ENCODE measurements around the gene ZBED1. TPM values are rescaled to one million over a fixed set of nuclear protein-coding genes. Genes with fewer than 3 reads are reported as not detected.

ZBED1 gene
- total and polyA plus RNA-seq, 2 donors (not counting 1 experiment from before 2014, with no cell fraction given) = 14.5 to 24.8 TPM

DNA sequence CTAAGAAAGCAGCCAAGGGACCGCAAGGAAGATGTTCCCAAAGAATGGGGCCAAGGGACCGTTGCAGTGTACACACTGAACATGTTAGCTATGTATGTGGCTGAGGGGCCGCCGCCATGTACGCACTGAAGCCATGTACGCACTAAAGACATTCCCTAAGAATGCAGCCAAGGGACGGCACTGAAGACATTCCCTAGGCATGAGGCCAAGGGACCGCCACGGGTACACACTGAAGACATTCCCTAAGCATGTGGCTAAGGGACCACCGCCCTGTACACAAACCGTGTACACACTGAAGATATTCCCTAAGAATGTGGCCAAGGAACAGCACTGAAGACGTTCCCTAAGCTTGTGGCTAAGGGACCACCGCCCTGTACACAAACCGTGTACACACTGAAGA lies 54.0 kb downstream of the ZBED1 start:
- H3K27me3 ChIP-seq (ENCODE audit: control insufficient read depth, insufficient read depth, low read length) = no peaks in the 10 kb centered on the region
- H3K9me3 ChIP-seq (ENCODE audit: control insufficient read depth, insufficient read depth, low read depth, low read length) = no peaks in the 10 kb centered on the region
- no peak overlapping the region for H3K27ac ChIP-seq (ENCODE audit: insufficient read depth, low read length)
- no peaks in the 10 kb centered on the region for H3K4me1 ChIP-seq (ENCODE audit: control insufficient read depth, extremely low read depth, insufficient read depth, low read length)
- H3K79me2 ChIP-seq (ENCODE audit: control insufficient read depth, insufficient read depth, low read length) = peaks cover 6% of the 10 kb centered on the region
- H3K36me3 ChIP-seq (ENCODE audit: control insufficient read depth, insufficient read depth, low read length) = no peaks in the 10 kb centered on the region
- H3K4me2 ChIP-seq (ENCODE audit: extremely low read depth, insufficient read depth, low read length) = no peak overlapping the region
- no peaks in the 10 kb centered on the region for H4K20me1 ChIP-seq (ENCODE audit: control insufficient read depth, extremely low read depth, insufficient read depth, low read length)
- H3K4me3 ChIP-seq (replicated peaks in 1 of 4; ENCODE audit: control extremely low read depth in 1 of 4, insufficient read depth in 1 of 4, low read depth in 3 of 4, low read length in 4 of 4) = no peak overlapping the region
- DNase-seq (ENCODE audit: low read depth in 2 of 2) = no peak
- H3K9ac ChIP-seq (ENCODE audit: insufficient read depth, low read length) = no peak overlapping the region
- no peak overlapping the region for H2AFZ ChIP-seq (ENCODE audit: low read length)
- no peak for TF ChIP-seq EZH2 (IDR thresholded peaks at IDR 0.05; ENCODE audit: low read length, missing control alignments)
- TF ChIP-seq, protein P1, sequence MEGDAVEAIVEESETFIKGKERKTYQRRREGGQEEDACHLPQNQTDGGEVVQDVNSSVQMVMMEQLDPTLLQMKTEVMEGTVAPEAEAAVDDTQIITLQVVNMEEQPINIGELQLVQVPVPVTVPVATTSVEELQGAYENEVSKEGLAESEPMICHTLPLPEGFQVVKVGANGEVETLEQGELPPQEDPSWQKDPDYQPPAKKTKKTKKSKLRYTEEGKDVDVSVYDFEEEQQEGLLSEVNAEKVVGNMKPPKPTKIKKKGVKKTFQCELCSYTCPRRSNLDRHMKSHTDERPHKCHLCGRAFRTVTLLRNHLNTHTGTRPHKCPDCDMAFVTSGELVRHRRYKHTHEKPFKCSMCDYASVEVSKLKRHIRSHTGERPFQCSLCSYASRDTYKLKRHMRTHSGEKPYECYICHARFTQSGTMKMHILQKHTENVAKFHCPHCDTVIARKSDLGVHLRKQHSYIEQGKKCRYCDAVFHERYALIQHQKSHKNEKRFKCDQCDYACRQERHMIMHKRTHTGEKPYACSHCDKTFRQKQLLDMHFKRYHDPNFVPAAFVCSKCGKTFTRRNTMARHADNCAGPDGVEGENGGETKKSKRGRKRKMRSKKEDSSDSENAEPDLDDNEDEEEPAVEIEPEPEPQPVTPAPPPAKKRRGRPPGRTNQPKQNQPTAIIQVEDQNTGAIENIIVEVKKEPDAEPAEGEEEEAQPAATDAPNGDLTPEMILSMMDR (conservative IDR thresholded peaks at IDR 0.05 in 1 of 2, IDR thresholded peaks at IDR 0.05 in 1 of 2; ENCODE audit: low read depth in 1 of 2, low read length in 2 of 2) = no peak

DNA sequence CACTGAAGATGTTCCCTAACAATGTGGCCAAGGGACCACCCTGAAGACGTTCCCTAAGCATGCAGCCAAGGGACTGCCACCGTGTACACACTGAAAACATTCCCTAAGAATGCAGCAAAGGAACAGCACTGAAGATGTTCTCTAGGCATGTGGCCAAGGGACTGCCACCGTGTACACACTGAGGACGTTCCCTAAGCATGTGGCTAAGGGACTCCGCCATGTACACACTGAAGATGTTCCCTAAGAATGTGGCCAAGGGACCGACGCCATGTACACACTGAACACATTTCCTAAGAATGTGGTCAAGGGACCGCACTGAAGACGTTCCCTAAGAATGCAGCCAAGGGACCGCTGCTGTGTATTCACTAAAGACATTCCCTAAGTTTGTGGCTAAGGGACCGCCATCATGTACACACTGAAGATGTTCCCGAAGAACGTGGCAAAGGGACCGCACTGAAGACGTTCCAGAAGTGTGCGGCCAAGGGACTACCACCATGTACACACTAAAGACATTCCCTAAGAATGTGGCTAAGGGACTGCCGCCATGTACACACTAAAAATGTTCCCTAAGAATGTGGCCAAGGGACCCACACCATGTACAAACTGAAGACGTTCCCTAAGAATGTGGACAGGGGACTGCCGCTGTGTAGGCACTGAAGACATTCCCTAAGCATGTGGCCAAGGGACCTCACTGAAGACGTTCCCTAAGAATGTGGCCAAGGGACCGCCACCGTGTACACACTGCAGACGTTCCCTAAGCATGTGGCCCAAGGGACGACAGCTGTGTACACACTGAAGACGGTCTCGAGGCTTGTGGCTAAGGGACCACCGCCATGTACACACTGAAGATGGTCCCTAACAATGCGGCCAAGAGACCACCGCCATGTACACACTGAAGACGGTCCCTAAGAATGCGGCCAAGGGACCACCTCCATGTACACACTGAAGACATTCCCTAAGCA lies 54.8 kb downstream of the ZBED1 start:
- H3K9ac ChIP-seq (ENCODE audit: insufficient read depth, low read length) = no peak overlapping the region
- H3K79me2 ChIP-seq (ENCODE audit: control insufficient read depth, insufficient read depth, low read length) = peaks cover 6% of the 10 kb centered on the region
- H3K27ac ChIP-seq (ENCODE audit: insufficient read depth, low read length) = no peak overlapping the region
- no peak for TF ChIP-seq EZH2 (IDR thresholded peaks at IDR 0.05; ENCODE audit: low read length, missing control alignments)
- TF ChIP-seq, protein P1 (conservative IDR thresholded peaks at IDR 0.05 in 1 of 2, IDR thresholded peaks at IDR 0.05 in 1 of 2; ENCODE audit: low read depth in 1 of 2, low read length in 2 of 2) = no peak
- H3K4me3 ChIP-seq (replicated peaks in 1 of 4; ENCODE audit: control extremely low read depth in 1 of 4, insufficient read depth in 1 of 4, low read depth in 3 of 4, low read length in 4 of 4) = no peak overlapping the region
- H3K27me3 ChIP-seq (ENCODE audit: control insufficient read depth, insufficient read depth, low read length) = no peaks in the 10 kb centered on the region
- H3K4me2 ChIP-seq (ENCODE audit: extremely low read depth, insufficient read depth, low read length) = no peak overlapping the region
- no peak for DNase-seq (ENCODE audit: low read depth in 2 of 2)
- no peaks in the 10 kb centered on the region for H4K20me1 ChIP-seq (ENCODE audit: control insufficient read depth, extremely low read depth, insufficient read depth, low read length)
- no peaks in the 10 kb centered on the region for H3K36me3 ChIP-seq (ENCODE audit: control insufficient read depth, insufficient read depth, low read length)
- H3K9me3 ChIP-seq (ENCODE audit: control insufficient read depth, insufficient read depth, low read depth, low read length) = no peaks in the 10 kb centered on the region
- H3K4me1 ChIP-seq (ENCODE audit: control insufficient read depth, extremely low read depth, insufficient read depth, low read length) = no peaks in the 10 kb centered on the region
- no peak overlapping the region for H2AFZ ChIP-seq (ENCODE audit: low read length)

DNA sequence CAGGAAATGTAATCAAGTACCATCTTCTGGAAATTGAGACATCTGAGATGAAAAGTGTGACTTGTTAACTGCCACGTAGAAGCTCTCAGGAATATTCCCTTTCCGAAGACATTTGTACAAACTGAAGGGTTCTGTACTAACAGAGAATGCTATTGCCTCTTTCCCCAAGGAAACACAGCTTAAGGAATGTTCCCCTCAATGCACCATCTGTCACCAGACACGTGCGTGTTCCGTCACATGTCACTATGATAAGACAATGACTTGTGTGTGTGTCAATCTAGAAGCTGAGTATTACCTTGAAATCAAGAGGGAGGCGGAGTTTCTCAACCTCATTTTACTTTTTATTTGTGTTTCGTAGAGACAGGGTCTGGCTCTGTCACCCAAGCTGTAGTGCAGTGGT lies 58.1 kb downstream of the ZBED1 start:
- Histone ChIP-seq H3K9me3 (ENCODE audit: control insufficient read depth, insufficient read depth, low read depth, low read length) (no peaks in the 10 kb centered on the region), H3K4me3 (replicated peaks in 1 of 4; ENCODE audit: control extremely low read depth in 1 of 4, insufficient read depth in 1 of 4, low read depth in 3 of 4, low read length in 4 of 4) (no peak overlapping the region), H3K4me2 (ENCODE audit: extremely low read depth, insufficient read depth, low read length) (no peak overlapping the region), H2AFZ (ENCODE audit: low read length) (no peak overlapping the region), H3K79me2 (ENCODE audit: control insufficient read depth, insufficient read depth, low read length) (peaks cover 6% of the 10 kb centered on the region), H3K27ac (ENCODE audit: insufficient read depth, low read length) (no peak overlapping the region), H4K20me1 (ENCODE audit: control insufficient read depth, extremely low read depth, insufficient read depth, low read length) (no peaks in the 10 kb centered on the region), H3K9ac (ENCODE audit: insufficient read depth, low read length) (no peak overlapping the region), H3K27me3 (ENCODE audit: control insufficient read depth, insufficient read depth, low read length) (no peaks in the 10 kb centered on the region), H3K36me3 (ENCODE audit: control insufficient read depth, insufficient read depth, low read length) (no peaks in the 10 kb centered on the region), H3K4me1 (ENCODE audit: control insufficient read depth, extremely low read depth, insufficient read depth, low read length) (no peaks in the 10 kb centered on the region)
- TF ChIP-seq, protein P1 (conservative IDR thresholded peaks at IDR 0.05 in 1 of 2, IDR thresholded peaks at IDR 0.05 in 1 of 2; ENCODE audit: low read depth in 1 of 2, low read length in 2 of 2) = no peak
- TF ChIP-seq EZH2 (IDR thresholded peaks at IDR 0.05; ENCODE audit: low read length, missing control alignments) = no peak
- no peak for DNase-seq (ENCODE audit: low read depth in 2 of 2)
